Peyer's patch (tissue), 4 donors: ENCODE results near the gene LIPC. TPM values are rescaled to one million over a fixed set of nuclear protein-coding genes. Genes with fewer than 3 reads are reported as not detected.

ENCODE experiments used
- DNase-seq, 3 donors: peaks; one replicate each; pipeline ENCODE4 v3.0.0-alpha.2; 2017 to 2019
- H3K27ac ChIP-seq, 4 donors: fragments of 200-600 bp; sonication (generic); one replicate each; pipeline ENCODE4 v1.5.1; 2016 to 2019
- H3K27me3 ChIP-seq, 2 donors: fragments of 200-600 bp; sonication (generic); one replicate each; pipeline ENCODE4 v1.5.1; 2019
- H3K36me3 ChIP-seq, 3 donors: fragments of 200-600 bp; sonication (generic); one replicate each; pipeline ENCODE4 v1.5.1; 2016 to 2019
- H3K4me1 ChIP-seq, 4 donors: fragments of 200-600 bp; sonication (generic); one replicate each; pipeline ENCODE4 v1.5.1; 2016 to 2019
- H3K4me3 ChIP-seq, 4 donors: fragments of 200-600 bp; sonication (generic); 1 replicate in 3 of 4; 2 replicates in 1 of 4; pipeline ENCODE4 v1.5.1; 2016 to 2019; ENCODE audit warnings: mild to moderate bottlenecking in 1 of 4
- H3K9me3 ChIP-seq, 4 donors: fragments of 200-600 bp; sonication (generic); one replicate each; pipeline ENCODE4 v1.5.1; 2016 to 2019; ENCODE audit warnings: mild to moderate bottlenecking in 1 of 4
- CTCF ChIP-seq, 6 experiments: fragments of 450-650 bp in 4 of 6; fragments of 200-600 bp in 2 of 6; sonication (generic) in 1 of 6; IDR thresholded peaks; one replicate each; pipeline ENCODE4 v1.5.1; 2017 to 2019; ENCODE audit warnings: antibody characterized with exemption in 6 of 6, mild to moderate bottlenecking in 3 of 6, moderate library complexity in 1 of 6
- POLR2A ChIP-seq, 2 donors: fragments of 450-650 bp; IDR thresholded peaks; one replicate each; pipeline ENCODE4 v1.5.1; 2017; ENCODE audit warnings: antibody characterized with exemption in 2 of 2, mild to moderate bottlenecking in 2 of 2, moderate library complexity in 2 of 2
- total RNA-seq, 4 donors: library from RNA; depleted of rRNA; stranded (reverse); fragments of >200 nt; gene quantifications; one replicate each; pipeline ENCODE4 v1.1.0, GENCODE V29; 2016

LIPC gene
- total RNA-seq, 4 donors from 2014 or later = 0.40 to 8.9 (median 1.0) TPM; not detected in 1

- Histone ChIP-seq H3K27ac (no peak overlapping the region), H3K4me1 (no peaks in the 10 kb centered on the region), H3K9me3 (no peaks in the 10 kb centered on the region), H3K36me3 (no peaks in the 10 kb centered on the region), H3K27me3 (no peaks in the 10 kb centered on the region), H3K4me3 (no peak overlapping the region)
- no peak for TF ChIP-seq CTCF (IDR thresholded peaks at IDR 0.05)
- TF ChIP-seq POLR2A (IDR thresholded peaks at IDR 0.05) = no peak
- DNase-seq = no peak
These were observed 8.6 kb upstream of the LIPC start for GRCh38 chr15:58423205-58423604.

- Histone ChIP-seq H3K9me3 (no peaks in the 10 kb centered on the region), H3K4me1 (no peaks in the 10 kb centered on the region), H3K4me3 (no peak overlapping the region), H3K27me3 (no peaks in the 10 kb centered on the region), H3K36me3 (no peaks in the 10 kb centered on the region), H3K27ac (no peak overlapping the region)
- TF ChIP-seq POLR2A (IDR thresholded peaks at IDR 0.05) (no peak), CTCF (IDR thresholded peaks at IDR 0.05) (no peak)
- DNase-seq = no peak
These were observed 7.8 kb upstream of the LIPC start for GRCh38 chr15:58423831-58424608.

GRCh38 chr15:58424722-58425121 lies 7.1 kb upstream of the LIPC start:
- H3K9me3 ChIP-seq = no peaks in the 10 kb centered on the region
- no peak for DNase-seq
- no peaks in the 10 kb centered on the region for H3K27me3 ChIP-seq
- no peak overlapping the region for H3K4me3 ChIP-seq
- TF ChIP-seq POLR2A (IDR thresholded peaks at IDR 0.05) (no peak), CTCF (IDR thresholded peaks at IDR 0.05) (no peak)
- no peaks in the 10 kb centered on the region for H3K4me1 ChIP-seq
- H3K36me3 ChIP-seq = no peaks in the 10 kb centered on the region
- H3K27ac ChIP-seq = no peak overlapping the region

GRCh38 chr15:58425185-58425584 lies 6.6 kb upstream of the LIPC start:
- Histone ChIP-seq H3K9me3 (no peaks in the 10 kb centered on the region), H3K27ac (no peak overlapping the region), H3K27me3 (no peaks in the 10 kb centered on the region), H3K4me1 (no peaks in the 10 kb centered on the region), H3K36me3 (no peaks in the 10 kb centered on the region), H3K4me3 (no peak overlapping the region)
- TF ChIP-seq CTCF (IDR thresholded peaks at IDR 0.05) (no peak), POLR2A (IDR thresholded peaks at IDR 0.05) (no peak)
- no peak for DNase-seq

- Histone ChIP-seq H3K36me3 (no peaks in the 10 kb centered on the region), H3K27me3 (no peaks in the 10 kb centered on the region), H3K27ac (no peak overlapping the region), H3K4me3 (no peak overlapping the region), H3K9me3 (no peaks in the 10 kb centered on the region), H3K4me1 (no peaks in the 10 kb centered on the region)
- DNase-seq = no peak
- TF ChIP-seq POLR2A (IDR thresholded peaks at IDR 0.05) (no peak), CTCF (IDR thresholded peaks at IDR 0.05) (no peak)
These were observed 6.0 kb upstream of the LIPC start for GRCh38 chr15:58425834-58426233.
